HG03103 (cell line): ENCODE results near the gene SPOCK1.
A peak's percentile ranks its signal among the peaks of the same experiment; 100 is the strongest.
"Not testable (repeated sequence)": the region's sequence is repeated elsewhere in the genome, so short reads cannot be mapped to it uniquely, and the experiment has no call there.

Experiments used
- ATAC-seq: cut with Tn5 transposase; IDR thresholded peaks from one replicate; pipeline ENCODE4 v1.9.1; 2021; ENCODE audit warnings: low read depth; ENCODE audit not compliant: unreplicated experiment

SPOCK1 gene

DNA sequence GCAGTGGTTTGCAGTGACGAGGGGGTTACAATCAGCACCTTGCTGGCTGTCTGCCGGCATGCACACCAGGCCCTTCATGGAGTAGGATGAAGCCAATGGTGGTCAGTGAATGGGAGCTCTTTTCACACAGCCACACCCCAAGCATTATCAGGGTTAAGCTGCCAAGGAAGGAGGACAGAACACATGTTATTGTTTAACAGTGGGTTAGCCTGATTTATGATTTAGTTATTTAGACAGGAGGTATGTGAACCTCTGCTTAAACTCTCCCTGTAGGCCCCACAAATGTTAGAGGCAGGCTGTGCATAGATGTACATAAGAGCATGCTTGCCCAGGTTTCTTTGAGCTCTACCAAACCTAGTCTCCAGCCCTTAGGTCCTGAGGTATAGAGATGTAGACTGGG lies 262.9 kb downstream of the SPOCK1 start:
- ATAC-seq, result no peak

DNA sequence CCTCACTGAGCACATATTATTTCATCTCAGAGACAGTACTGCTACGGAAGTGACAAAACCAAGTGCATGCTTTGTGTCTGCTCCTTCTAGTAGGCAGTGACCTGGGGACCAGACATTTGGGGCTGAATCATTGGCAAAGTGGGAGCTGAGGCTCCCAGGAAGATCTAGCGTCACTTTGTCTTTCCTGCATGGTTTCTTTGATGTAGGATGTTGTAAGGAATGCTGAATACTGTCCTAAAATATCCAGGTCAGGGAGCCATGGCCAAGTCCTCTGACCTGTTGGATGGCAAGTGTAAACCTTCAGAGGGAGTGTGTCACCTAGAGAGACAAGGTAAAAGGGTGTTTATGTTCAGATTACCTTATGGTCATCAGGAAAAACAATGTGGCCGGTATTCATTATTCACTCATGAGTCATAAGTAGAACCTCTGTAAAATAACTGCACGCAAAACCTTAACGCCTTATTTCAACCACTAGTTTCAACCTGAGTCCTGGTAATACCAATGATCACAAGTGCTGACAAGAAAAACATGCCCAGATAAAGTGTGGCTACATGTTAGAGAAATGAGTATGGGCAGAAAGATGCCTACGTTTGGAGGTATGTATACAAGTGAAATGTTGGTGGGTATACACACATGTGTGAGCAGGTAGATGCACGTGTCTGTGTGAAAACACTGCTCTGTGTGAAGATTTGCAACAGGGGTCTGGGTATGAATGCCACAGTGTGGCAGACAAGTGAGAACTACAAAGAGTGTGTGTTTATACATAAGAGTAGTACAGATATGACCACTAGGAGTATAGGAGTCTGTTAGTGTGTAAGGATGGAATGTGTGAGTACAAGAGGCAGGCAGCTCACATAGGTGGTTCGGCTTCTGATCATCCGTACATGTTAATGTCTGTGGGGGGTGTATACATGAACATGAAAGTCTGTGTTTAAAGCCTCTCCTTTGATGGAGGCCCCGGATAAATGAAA lies 263.9 kb downstream of the SPOCK1 start:
- ATAC-seq, result no peak

DNA sequence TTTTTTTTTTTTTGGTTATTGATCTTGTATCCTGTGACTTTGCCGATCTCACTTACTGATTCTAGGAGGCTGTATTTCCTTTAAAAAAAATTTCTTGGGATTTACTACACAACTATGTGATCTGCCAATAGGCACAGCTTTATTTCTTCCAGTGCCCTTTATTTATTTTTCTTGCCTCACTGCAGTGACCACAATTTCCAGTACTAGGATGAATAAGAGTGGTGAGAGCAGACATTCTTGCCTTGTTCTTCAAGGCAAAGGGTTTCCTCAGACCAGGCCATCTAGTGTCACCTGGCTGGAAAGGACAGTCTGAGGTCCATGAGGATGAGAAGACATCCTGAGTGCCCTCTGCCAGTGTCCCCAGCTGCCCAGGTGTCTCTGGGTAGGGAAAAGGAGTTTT lies 265.4 kb downstream of the SPOCK1 start:
- no peak for ATAC-seq

DNA sequence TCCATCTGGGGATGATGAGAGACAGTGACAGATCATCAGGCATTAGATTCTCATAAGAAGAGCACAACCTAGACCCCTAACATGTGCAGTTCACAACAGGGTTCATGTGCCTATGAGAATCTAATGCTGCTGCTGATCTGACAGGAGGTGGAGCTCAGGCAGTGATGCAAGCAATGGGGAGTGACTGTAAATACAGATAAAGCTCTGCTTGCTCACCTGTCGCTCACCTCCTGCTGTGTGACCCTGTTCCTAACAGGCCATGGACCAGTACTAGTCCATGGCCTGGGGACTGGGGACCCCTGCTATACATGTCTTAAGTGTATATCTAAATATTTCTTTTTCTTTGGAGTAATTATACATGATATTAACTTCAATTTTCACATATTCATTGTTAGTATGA lies 265.8 kb downstream of the SPOCK1 start:
- ATAC-seq, result not testable (repeated sequence)

DNA sequence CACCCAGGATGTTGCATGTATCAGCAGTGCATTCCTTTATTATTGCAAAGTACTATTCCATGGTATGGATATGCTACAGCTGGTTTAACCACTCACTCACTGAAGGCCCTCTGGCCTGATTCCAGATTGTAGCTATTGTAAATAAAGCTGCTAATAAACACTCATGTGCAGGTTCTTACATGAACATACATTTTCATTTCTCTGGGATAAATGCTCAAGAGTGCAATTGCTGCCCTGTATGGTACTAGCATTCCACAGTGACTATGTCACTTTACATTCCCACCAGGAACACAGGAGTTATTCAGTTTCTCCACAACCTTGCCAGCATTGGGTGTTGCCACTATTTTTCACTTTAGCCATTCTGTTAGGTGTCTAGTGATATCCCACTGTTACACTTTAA lies 267.6 kb downstream of the SPOCK1 start:
- ATAC-seq, result no peak

DNA sequence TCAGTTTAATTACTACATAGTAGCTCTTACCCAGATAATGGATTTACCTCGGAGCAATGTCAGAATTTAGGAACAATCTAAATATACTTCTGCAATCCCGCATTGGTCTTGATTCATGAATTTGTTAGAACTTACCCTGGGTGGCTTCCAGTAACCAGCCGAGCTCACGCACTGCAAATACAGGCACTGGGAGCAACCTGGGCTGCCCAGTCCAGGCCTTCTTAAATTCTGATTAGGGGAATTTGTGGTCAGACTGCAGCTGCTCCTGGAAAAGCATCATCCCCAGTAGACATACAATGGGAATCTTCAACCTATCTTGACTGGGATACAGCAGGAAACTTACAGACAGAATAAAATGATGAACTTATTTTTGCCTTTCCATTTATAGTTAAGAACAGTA lies 270.3 kb downstream of the SPOCK1 start:
- ATAC-seq, result no peak

DNA sequence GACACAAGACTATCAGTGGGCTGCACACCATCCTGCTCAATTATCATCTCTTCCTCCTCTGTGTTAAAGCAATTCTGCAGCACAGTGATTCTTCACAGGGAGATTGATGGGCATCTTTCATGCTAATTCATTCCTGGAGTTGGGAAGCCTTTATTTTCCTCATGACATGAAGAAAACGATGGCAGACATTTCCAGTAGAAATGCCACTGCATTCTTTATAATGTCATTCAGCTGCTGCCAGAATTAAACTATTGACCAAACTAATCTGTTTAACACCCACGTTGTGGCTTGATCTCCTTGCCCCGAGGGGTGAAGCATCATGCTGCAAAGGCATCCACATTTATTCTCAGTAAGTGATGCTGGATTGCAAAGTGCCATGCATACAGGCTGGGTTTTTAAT lies 273.0 kb downstream of the SPOCK1 start:
- ATAC-seq, result no peak

DNA sequence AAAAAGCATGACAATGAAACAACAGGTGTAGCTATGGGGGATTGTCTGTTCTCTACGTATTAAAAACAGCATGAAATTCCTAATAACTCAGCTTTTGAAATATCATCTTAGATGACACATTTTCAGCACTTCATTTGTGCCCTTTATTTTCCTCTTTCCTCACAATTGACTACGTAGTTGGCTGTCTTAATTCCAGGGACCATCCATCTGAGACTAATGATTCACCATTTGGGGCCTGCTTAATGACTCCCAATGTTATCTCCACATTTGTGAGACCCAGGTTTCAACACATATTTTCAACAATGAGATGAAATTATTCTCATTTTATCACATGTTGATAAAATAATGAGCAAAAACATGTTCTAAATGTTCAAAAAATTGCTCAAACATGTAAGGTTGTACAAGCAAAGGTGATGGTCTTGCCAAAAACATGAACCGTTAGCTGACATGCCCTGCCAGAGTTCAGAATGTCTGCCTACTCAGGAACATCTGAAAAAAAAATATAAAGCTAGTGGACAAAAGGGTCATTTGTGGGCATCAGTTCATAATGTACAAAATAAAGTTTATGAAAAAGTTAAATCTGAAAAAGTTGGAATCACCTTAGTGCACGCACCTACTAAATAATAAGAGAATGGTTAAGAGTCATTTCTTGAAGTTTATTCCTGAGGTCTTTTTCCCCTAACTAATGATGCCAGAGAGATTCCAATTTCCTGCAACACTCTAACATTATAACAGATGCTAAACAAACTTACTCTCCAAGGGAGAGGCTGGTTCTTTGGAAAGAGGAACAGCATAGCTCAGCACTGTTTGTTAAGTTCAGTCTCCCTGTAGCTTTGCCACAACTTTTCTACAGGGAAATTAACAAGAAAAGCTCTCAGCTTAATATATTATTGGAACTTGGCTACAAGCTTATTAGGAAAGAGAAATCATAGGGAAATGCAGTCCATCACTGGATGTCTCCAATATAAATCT lies 275.5 kb downstream of the SPOCK1 start:
- no peak for ATAC-seq

DNA sequence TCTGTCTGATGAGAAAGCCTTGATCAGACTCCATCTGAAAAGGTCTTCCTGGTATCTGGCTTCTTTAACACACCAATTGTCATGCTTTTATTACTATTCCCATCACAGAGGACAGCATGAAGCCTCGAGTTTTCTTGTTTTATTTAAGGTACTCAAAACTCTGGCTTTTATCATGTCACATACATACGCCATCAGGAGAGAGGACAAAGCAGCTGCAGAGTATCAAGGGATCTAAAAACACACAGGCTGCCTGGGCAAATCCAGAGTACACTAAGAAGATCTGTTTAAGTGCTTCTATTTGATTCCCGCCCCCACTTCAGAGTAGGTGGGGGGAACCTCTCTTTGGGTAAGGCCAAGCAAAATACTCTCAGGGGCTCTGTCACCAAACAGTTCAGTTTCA lies 277.2 kb downstream of the SPOCK1 start:
- ATAC-seq, result no peak

DNA sequence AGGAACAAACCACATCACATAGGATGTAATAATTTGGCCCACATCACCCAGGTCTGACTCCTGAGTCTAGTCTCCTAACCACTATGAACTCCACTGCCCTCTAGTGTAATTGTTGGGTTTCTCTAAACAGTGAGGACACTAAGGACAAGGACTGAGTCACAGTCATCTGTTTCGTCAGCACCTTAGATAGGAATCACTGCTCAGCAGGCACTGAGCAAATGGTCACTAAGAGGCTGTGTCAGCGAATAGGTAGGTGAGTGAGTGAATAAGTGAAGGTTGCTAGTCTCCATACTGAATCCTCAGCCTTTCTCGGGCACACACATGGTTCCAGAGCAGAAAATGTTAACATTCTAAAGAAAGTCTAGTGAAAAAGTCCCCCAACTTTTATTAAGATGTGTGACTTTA lies 278.6 kb downstream of the SPOCK1 start:
- ATAC-seq, result peak; percentile 89

DNA sequence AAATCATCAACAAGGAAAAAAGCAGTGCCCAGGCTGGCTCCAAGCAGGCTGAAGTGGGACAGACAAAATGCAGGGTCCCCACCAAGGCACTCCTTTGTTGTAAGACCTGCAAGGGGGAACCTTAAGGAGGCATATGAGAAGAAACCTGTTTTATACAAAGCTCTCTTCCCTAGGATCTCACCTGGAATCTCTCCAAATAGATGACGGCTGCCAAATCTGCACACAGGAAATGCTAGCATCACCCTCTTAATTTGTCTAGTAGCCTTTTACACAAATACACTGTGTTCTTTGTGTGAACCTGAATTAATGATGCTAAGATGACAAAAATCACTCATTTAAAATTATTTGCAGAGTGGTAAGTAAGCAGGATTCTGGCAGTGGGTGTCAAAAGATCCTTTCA lies 280.2 kb downstream of the SPOCK1 start:
- ATAC-seq, result no peak

DNA sequence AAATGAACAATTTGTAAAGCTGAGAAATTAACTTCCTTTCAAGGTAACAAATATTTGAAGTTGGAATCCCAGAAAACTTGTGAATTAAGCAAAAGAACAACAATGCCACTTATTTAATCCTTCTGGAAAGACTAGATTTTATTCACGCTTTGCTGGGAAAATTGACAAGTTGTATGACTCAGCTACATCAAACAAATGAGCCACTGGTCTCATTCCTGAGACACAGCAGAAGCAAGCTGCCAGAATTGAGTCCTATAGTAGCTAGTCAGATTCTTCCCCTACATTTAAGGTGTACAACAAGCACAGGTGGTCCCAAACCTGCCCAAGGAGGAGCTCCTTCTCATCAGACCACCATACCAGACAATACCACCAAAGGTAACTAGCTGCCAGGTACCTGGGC lies 280.7 kb downstream of the SPOCK1 start:
- ATAC-seq, result no peak

DNA sequence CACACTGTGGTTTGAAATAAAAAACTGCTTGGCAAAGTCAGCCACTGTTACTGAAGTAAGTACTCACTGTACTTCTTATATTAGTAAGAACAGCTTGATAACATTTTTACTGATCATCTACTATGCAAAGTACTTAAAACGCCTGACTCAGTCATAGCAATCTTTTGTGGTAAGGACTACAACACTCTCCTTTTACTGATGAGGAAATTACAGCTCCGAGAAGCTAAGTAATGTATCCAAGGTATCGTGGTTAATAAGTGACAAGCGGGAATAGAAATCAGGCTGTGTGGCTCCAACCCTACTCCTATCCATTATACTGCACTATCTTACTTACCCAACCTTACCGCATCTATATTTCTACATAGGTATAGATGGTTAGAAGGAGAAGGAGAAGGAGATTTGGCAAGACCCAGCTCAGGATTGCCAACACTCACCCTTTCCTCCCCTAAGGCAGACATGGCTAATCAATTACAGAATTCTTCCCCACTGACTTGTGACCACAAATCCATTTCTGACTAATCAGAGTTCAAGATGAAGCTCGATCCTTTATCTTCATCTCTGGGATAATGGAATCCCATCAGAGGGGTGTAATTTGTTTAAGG lies 281.4 kb downstream of the SPOCK1 start:
- no peak for ATAC-seq

DNA sequence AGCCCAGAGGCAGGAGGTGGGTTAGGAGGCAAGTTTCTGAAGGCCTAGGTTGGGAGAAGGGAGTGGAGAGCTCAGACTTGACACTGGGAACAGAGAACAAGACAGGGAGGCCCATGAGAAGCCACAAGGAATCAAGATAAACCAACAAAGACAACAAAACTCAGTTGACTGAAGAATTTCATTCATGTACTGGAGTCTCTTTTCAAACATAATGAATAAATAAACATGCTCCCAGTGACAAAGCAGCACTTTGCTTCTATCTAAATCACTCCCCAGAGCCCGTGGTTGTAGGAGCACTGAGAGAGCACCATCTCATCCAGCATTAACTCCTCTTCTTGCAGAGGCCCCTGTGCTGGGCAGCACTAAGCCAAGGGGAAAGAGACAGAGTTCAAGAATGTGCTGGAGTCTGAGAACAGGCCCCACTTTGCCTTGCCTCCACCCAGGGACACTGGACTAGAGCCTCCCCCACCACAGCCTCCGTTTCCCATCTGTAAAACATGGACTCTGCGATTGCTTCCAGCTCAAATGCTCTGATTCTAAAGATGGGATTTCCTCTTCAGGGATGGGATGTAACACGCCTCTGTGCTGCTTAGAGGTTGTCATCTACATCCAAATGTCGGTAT lies 282.0 kb downstream of the SPOCK1 start:
- no peak for ATAC-seq

DNA sequence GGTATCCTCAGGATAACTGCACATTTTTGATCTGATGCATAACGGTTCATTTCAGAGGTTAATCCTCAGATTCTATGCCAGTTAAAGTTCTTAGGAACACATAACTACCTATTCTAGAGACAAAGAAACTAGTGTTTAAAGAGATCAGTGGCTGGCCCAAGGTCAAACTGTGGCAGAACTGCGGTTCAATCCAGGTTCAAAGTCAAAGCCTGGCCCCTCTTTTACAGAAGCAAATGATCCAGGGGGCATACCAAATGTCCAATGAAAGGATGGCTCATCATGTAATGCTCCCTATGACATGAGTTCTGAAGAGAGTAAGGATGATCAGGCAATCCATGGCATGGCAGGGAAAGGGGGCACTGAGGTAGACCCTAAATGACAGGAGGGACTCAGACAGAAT lies 283.3 kb downstream of the SPOCK1 start:
- ATAC-seq, result no peak

DNA sequence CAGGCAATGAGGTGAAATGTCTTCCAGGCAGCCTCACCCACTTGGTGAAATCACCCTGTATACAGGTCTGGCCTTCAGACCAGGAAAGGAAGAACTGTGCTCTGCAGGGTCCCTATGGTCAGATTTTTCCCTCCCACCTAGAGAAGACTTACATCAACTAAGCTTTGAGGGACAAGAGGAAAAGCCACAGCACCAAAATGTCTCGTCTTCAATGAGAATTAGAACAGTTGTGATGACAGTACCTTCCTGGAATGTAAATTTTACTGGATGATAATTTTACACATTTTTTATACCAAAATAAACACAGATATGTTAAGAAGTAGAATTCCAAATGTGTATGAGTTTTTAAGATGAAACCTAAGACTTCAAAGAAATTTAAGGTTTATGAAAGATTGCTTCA lies 283.9 kb downstream of the SPOCK1 start:
- ATAC-seq, result no peak

DNA sequence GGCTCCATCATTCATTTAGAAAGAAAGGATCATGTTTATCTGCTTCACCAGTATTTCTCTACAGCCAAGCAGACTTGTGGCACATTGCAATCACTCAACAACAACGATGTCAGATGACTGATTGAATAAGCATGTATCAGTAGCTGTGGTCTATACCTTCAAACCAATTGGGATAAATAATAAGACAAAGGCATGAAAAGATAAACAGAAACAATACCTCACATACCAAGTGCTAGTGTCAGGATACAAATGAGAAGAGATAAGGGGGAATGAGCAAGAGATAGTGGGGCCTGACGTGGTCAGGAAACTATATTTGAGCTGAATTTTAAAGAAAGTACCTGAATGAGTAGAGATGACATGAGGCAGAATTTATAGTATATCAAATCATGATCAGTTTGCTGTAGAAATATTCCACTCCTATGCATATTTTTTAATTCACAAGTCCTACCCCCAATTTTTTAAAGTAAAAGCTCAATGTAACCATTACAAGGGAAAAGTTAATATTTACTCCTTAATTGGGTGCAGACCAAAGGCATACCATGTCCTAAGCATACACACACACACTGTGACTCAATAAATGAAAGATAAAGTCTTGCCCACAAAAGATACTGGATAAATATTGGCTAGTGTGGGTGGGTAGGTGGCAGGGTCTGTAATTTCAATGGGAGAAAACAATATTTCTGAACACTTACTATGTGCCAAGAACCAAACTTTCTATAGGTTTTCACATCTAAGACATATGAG lies 284.5 kb downstream of the SPOCK1 start:
- ATAC-seq, result no peak

DNA sequence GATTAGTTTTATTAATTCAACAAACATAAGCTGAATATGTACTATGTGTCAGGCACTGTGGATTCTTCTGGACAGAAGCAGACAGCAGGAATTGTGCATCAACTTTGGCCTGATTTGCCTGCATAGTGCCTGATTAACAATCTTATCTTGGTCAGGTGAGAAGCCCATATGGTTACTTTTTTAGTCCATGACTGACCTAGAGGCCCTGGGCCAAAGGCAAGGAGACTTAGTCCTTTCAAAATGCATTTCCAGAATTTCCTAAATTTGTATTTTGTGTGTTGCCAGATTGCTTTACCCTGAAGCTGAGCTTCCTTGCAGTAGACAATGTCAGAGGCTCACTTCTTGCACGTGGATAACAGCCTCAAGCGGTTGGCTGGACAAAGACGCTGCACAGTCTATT lies 286.7 kb downstream of the SPOCK1 start:
- ATAC-seq, result no peak

DNA sequence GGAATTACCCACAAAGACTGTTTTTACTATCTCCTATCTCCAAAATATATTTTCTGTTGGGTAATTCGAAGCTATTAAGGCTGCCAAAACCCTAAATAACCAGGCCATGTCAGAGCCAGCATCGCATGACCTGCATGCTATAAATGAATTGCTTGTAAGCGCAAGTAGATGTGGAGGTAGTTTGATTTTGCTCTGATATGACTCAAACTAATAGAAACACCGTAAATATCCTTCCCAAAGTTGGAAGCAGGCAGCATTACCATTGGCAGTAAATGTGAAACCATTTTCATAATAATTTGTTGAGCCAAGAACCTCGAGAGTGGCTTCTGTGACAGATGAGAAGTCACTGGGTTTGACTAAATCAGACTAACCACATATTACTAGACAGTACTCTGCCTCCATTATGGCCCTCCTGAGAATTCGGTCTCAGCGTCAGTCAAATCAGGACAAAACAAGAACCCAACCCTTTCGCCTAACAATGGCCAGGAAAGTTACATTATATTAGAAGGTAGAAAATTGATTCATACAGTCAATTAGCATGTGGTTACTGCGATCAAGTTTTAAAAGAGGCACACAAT lies 289.8 kb downstream of the SPOCK1 start:
- ATAC-seq, result no peak
